HL-60 (cell line): Measurements from ENCODE around the gene SPATA31D1.

Experiments used
- DNase-seq, 2 experiments: peaks; one replicate each; pipeline ENCODE4 v3.0.0-alpha.2; 2010 to 2020; ENCODE audit warnings: low read depth in 1 of 2, low spot score in 1 of 2
- H3K27ac ChIP-seq: fragments of 250-450 bp; sonication (Bioruptor Pico); replicated peaks from 2 replicates; pipeline ENCODE4 v1.5.1; 2020; ENCODE audit warnings: mild to moderate bottlenecking, moderate library complexity
- H3K27me3 ChIP-seq: fragments of 250-450 bp; sonication (Bioruptor Pico); 2 replicates; pipeline ENCODE4 v1.5.1; 2021; ENCODE audit warnings: mild to moderate bottlenecking, moderate library complexity; ENCODE audit not compliant: insufficient read depth, poor library complexity, severe bottlenecking
- H3K4me3 ChIP-seq: replicated peaks from 2 replicates; pipeline ENCODE4 v1.5.1; 2011; ENCODE audit warnings: mild to moderate bottlenecking, control low read depth, low read length; ENCODE audit not compliant: insufficient read depth
- CTCF ChIP-seq: IDR thresholded peaks from one replicate; pipeline ENCODE4 v1.5.1; 2011; ENCODE audit warnings: low read length, control low read depth, inconsistent platforms; ENCODE audit not compliant: insufficient read depth
- GABPA ChIP-seq: IDR thresholded peaks from 2 replicates; pipeline ENCODE4 v1.6.1; 2012; ENCODE audit warnings: low read depth
- POLR2AphosphoS5 ChIP-seq: IDR thresholded peaks from 2 replicates; pipeline ENCODE4 v1.6.1; 2012; ENCODE audit warnings: low read depth
- REST ChIP-seq: IDR thresholded peaks from 2 replicates; pipeline ENCODE4 v1.6.1; 2012; ENCODE audit warnings: low read depth; ENCODE audit not compliant: insufficient replicate concordance
- SPI1 ChIP-seq: IDR thresholded peaks from 2 replicates; pipeline ENCODE4 v1.6.1; 2012; ENCODE audit warnings: low read depth, mild to moderate bottlenecking, borderline replicate concordance

The SPATA31D1 gene

GRCh38 chr9:81999806-82000205, 11.2 kb downstream of the SPATA31D1 start:
- no peak overlapping the region for H3K4me3 ChIP-seq
- no peak for DNase-seq
- no peak for TF ChIP-seq GABPA
- H3K27ac ChIP-seq = no peak overlapping the region
- H3K27me3 ChIP-seq = no peaks in the 10 kb centered on the region

- DNase-seq = no peak
- Histone ChIP-seq H3K27ac (no peak overlapping the region), H3K4me3 (no peak overlapping the region), H3K27me3 (no peaks in the 10 kb centered on the region)
- TF ChIP-seq SPI1 (no peak), REST (no peak), POLR2AphosphoS5 (no peak), CTCF (no peak), GABPA (no peak)
Measured at GRCh38 chr9:82010711-82011110, 22.1 kb downstream of the SPATA31D1 start.

GRCh38 chr9:82011133-82011532, 22.6 kb downstream of the SPATA31D1 start:
- no peak overlapping the region for H3K4me3 ChIP-seq
- TF ChIP-seq SPI1 (no peak), GABPA (no peak), REST (no peak), POLR2AphosphoS5 (no peak), CTCF (no peak)
- H3K27me3 ChIP-seq = no peaks in the 10 kb centered on the region
- H3K27ac ChIP-seq = no peak overlapping the region
- DNase-seq = no peak

- TF ChIP-seq POLR2AphosphoS5 (no peak), SPI1 (no peak), REST (no peak), CTCF (no peak), GABPA (no peak)
- no peak for DNase-seq
- H3K27me3 ChIP-seq = no peaks in the 10 kb centered on the region
- no peak overlapping the region for H3K4me3 ChIP-seq
- H3K27ac ChIP-seq = no peak overlapping the region
Measured at GRCh38 chr9:82012276-82012675, 23.7 kb downstream of the SPATA31D1 start.
